IgD-negative memory B cell (primary cell): ENCODE data around the gene RNF13. TPM values are rescaled to one million over a fixed set of nuclear protein-coding genes. Genes with fewer than 3 reads are reported as not detected.

ENCODE experiments used
- polyA plus RNA-seq: library from polyadenylated mRNA; unstranded; fragments of 300-500 nt; fragmentation: Illumina TruSeq; gene quantifications from one replicate; pipeline ENCODE4 v1.2.3, GENCODE V29; 2021

The RNF13 gene
- polyA plus RNA-seq, 1 donor from 2014 or later, result 121 TPM

Other genes starting within 250 kb of the RNF13 start
- gene WWTR1, start 155.2 kb upstream of the RNF13 start, polyA plus RNA-seq, result 1.2 TPM
- gene COMMD2, start 60.7 kb upstream of the RNF13 start, polyA plus RNA-seq, result 59.8 TPM
- not detected for gene ANKUB1, start 20.7 kb upstream of the RNF13 start, polyA plus RNA-seq
- 2.8 TPM for gene PFN2, start 157.7 kb downstream of the RNF13 start, polyA plus RNA-seq